DND-41 (cell line): ENCODE data around the gene RAB30.
"Not testable (repeated sequence)": the region's sequence is repeated elsewhere in the genome, so short reads cannot be mapped to it uniquely, and the experiment has no call there.

ENCODE experiments used
- ATAC-seq: fragments of 200-7000 bp; cut with Tn5 transposase; 3 replicates; pipeline ENCODE4 v1.9.1; 2021; ENCODE audit warnings: low read depth; ENCODE audit not compliant: insufficient read depth
- DNase-seq: peaks from one replicate; pipeline ENCODE4 v3.0.0-alpha.2; 2020
- H2AFZ ChIP-seq: 2 replicates; pipeline ENCODE4 v1.6.0; 2012; ENCODE audit warnings: low read depth, low read length
- H3K27ac ChIP-seq: 2 replicates; pipeline ENCODE4 v1.5.1; 2012; ENCODE audit warnings: low read length, inconsistent platforms
- H3K27me3 ChIP-seq: fragments of 200-600 bp; sonication (generic); 2 replicates; pipeline ENCODE4 v1.6.0; 2012; ENCODE audit warnings: low read length, mild to moderate bottlenecking, inconsistent platforms; ENCODE audit not compliant: insufficient read depth, poor library complexity
- H3K36me3 ChIP-seq: 2 replicates; pipeline ENCODE4 v1.5.1; 2012; ENCODE audit warnings: low read length, inconsistent platforms; ENCODE audit not compliant: insufficient read depth
- H3K4me1 ChIP-seq: 2 replicates; pipeline ENCODE4 v1.5.1; 2012; ENCODE audit warnings: mild to moderate bottlenecking, low read length; ENCODE audit not compliant: insufficient read depth
- H3K4me2 ChIP-seq: 2 replicates; pipeline ENCODE4 v1.6.0; 2012; ENCODE audit warnings: mild to moderate bottlenecking, moderate library complexity, low read length, inconsistent platforms; ENCODE audit not compliant: insufficient read depth
- H3K4me3 ChIP-seq, 2 experiments: fragments of 200-600 bp in 1 of 2; shearing (Covaris generic) in 1 of 2; 2 replicates each; pipeline ENCODE4 v1.5.1; 2012 to 2016; ENCODE audit warnings: inconsistent platforms in 2 of 2, low read length in 2 of 2, mild to moderate bottlenecking in 2 of 2, low read depth in 1 of 2, moderate library complexity in 1 of 2
- H3K79me2 ChIP-seq: 2 replicates; pipeline ENCODE4 v1.6.0; 2012; ENCODE audit warnings: low read length, inconsistent platforms; ENCODE audit not compliant: insufficient read depth
- H3K9ac ChIP-seq: 2 replicates; pipeline ENCODE4 v1.6.0; 2012; ENCODE audit warnings: low read depth, mild to moderate bottlenecking, inconsistent platforms, low read length, moderate library complexity
- H3K9me3 ChIP-seq: 2 replicates; pipeline ENCODE4 v1.5.1; 2012; ENCODE audit warnings: low read length, moderate library complexity, mild to moderate bottlenecking, inconsistent platforms; ENCODE audit not compliant: insufficient read depth, severe bottlenecking
- H4K20me1 ChIP-seq: 2 replicates; pipeline ENCODE4 v1.6.0; 2012; ENCODE audit warnings: low read length; ENCODE audit not compliant: insufficient read depth
- CTCF ChIP-seq: IDR thresholded peaks from 2 replicates; pipeline ENCODE4 v1.5.1; 2012; ENCODE audit warnings: borderline replicate concordance, low read length, moderate library complexity, mild to moderate bottlenecking; ENCODE audit not compliant: poor library complexity, severe bottlenecking; ENCODE audit errors: extremely low read depth
- EZH2 ChIP-seq: IDR thresholded peaks from 3 replicates; pipeline ENCODE4 v1.6.1; 2012; ENCODE audit warnings: borderline replicate concordance, low read depth, mild to moderate bottlenecking, moderate library complexity, low read length, inconsistent platforms; ENCODE audit not compliant: severe bottlenecking

Gene RAB30

GRCh38 chr11:82959987-82960778 lies 111.5 kb downstream of the RAB30 start:
- H3K4me2 ChIP-seq: peak overlapping the region; percentile 56
- H2AFZ ChIP-seq: peak overlapping the region; percentile 82
- peak overlapping the region; percentile 72 for H3K27ac ChIP-seq
- no peaks in the 10 kb centered on the region for H3K9me3 ChIP-seq
- H3K4me3 ChIP-seq: peak overlapping the region in 1 of 2 experiments; percentile 33; a peak in 2 of 4 replicates
- no peaks in the 10 kb centered on the region for H4K20me1 ChIP-seq
- H3K79me2 ChIP-seq: no peaks in the 10 kb centered on the region
- H3K9ac ChIP-seq: peak overlapping the region; percentile 38
- H3K36me3 ChIP-seq: no peaks in the 10 kb centered on the region
- peak; percentile 33 for DNase-seq
- no peak for TF ChIP-seq EZH2
- TF ChIP-seq CTCF: no peak
- no peaks in the 10 kb centered on the region for H3K27me3 ChIP-seq
- ATAC-seq: peak; percentile 68
- H3K4me1 ChIP-seq: peaks cover 37% of the 10 kb centered on the region

GRCh38 chr11:82955736-82956453 lies 115.8 kb downstream of the RAB30 start:
- Histone ChIP-seq H3K4me3 (peak overlapping the region in 1 of 2 experiments; percentile 48; a peak in 2 of 4 replicates), H3K27ac (peak overlapping the region; percentile 90), H3K4me2 (peak overlapping the region; percentile 63), H3K4me1 (peaks cover 35% of the 10 kb centered on the region), H2AFZ (peak overlapping the region; percentile 88), H3K9ac (peak overlapping the region; percentile 50)
- DNase-seq: peak; percentile 92
- not testable (repeated sequence) for H4K20me1 ChIP-seq, H3K27me3 ChIP-seq, H3K9me3 ChIP-seq, H3K79me2 ChIP-seq, H3K36me3 ChIP-seq
- peak; percentile 6 for TF ChIP-seq CTCF
- peak; percentile 86 for ATAC-seq

- not testable (repeated sequence) for H3K79me2 ChIP-seq, H3K9me3 ChIP-seq, H3K4me2 ChIP-seq, ATAC-seq, H4K20me1 ChIP-seq, H3K9ac ChIP-seq, H2AFZ ChIP-seq, H3K36me3 ChIP-seq, H3K4me3 ChIP-seq, H3K4me1 ChIP-seq, DNase-seq, H3K27me3 ChIP-seq, H3K27ac ChIP-seq
Observed at GRCh38 chr11:82950502-82950901, 121.2 kb downstream of the RAB30 start.

GRCh38 chr11:82949352-82949751 lies 122.3 kb downstream of the RAB30 start:
- ATAC-seq (no peak), DNase-seq (no peak)
- TF ChIP-seq EZH2 (no peak), CTCF (no peak)
- H3K27ac ChIP-seq: no peak overlapping the region
- H2AFZ ChIP-seq: no peak overlapping the region
- no peaks in the 10 kb centered on the region for H3K79me2 ChIP-seq
- H3K27me3 ChIP-seq: no peaks in the 10 kb centered on the region
- H3K4me2 ChIP-seq: no peak overlapping the region
- H3K4me1 ChIP-seq: no peaks in the 10 kb centered on the region
- H3K9ac ChIP-seq: no peak overlapping the region
- H4K20me1 ChIP-seq: no peaks in the 10 kb centered on the region
- H3K9me3 ChIP-seq: peaks cover 3% of the 10 kb centered on the region
- H3K4me3 ChIP-seq: no peak overlapping the region
- no peaks in the 10 kb centered on the region for H3K36me3 ChIP-seq
